Measurements from ENCODE around the gene JAK2.

DNA sequence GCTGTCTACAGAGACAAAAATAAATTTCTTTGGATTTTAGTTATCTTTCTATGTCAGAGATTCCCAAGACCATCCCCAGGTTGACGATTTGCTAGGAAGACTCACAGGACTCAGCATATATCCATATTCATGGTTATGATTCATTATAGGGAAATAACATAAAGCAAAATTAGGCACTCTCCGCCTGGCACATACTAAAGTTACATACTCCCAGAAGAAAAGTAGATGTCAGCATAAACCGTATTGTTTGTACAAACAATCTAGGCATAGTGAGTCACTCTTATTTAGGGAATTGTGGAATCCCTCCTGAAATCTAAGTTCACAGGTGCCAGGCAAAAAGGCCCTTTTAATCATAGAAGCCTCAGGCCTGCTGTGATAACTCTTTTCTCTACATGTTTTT, 137.4 kb downstream of the JAK2 start:
- TF ChIP-seq, protein P1, sequence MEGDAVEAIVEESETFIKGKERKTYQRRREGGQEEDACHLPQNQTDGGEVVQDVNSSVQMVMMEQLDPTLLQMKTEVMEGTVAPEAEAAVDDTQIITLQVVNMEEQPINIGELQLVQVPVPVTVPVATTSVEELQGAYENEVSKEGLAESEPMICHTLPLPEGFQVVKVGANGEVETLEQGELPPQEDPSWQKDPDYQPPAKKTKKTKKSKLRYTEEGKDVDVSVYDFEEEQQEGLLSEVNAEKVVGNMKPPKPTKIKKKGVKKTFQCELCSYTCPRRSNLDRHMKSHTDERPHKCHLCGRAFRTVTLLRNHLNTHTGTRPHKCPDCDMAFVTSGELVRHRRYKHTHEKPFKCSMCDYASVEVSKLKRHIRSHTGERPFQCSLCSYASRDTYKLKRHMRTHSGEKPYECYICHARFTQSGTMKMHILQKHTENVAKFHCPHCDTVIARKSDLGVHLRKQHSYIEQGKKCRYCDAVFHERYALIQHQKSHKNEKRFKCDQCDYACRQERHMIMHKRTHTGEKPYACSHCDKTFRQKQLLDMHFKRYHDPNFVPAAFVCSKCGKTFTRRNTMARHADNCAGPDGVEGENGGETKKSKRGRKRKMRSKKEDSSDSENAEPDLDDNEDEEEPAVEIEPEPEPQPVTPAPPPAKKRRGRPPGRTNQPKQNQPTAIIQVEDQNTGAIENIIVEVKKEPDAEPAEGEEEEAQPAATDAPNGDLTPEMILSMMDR (conservative IDR thresholded peaks at IDR 0.05; ENCODE audit: low read length), result no peak
- TF ChIP-seq EZH2phosphoT487 (IDR thresholded peaks at IDR 0.05; ENCODE audit: borderline replicate concordance, low read depth, low read length), result no peak
